Fibroblast of skin of right biceps (primary cell): ENCODE results near the gene ECT2.
"Not testable (repeated sequence)": the region's sequence is repeated elsewhere in the genome, so short reads cannot be mapped to it uniquely, and the experiment has no call there.

Source experiments
- DNase-seq: peaks from one replicate; pipeline ENCODE4 v3.0.0-alpha.2; 2013

The ECT2 gene

DNA sequence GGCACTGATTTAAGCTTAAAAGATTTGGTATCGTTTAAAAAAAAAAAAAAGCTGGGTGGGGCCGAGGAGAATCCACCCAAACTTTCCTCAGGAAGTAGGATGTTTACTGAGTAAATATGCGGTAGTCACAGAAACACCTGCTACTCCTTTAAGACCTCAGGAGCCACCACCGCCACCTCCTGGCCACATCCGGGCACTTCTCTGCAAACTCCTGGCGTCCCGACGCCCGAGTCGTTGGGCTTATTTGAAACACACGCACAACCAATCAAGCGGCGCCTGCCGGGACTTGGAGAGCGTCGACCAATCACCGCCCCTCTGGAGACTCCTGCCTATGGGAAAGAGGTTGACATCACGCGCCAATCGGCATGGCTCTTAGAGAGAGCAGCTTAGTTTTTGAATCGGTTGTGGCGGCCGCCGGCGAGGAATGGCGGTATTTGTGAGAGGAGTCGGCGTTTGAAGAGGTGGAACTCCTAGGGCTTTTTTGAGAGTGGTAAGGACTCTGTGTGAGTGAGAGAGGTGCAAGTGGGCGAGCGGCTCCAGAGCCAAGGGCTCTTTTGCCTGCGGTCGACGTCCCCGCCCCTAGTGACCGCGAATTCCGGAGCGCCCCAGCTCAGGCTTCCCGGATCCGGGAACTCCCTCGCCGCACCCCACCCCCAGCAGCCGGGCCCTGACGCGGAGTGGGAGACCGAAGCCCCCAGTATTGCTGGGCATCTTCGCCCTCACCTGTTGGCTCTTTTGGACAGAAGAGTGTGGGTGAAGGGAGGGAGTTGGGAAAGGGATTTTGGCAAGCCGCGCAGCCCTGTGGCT is at the start of gene ECT2:
Gene ECT2, plus strand, starts transcription at position 359 of the 807 bp plus-strand sequence. CDS start 3,805 bp downstream, outside the sequence.
- peak; percentile 100 for DNase-seq

DNA sequence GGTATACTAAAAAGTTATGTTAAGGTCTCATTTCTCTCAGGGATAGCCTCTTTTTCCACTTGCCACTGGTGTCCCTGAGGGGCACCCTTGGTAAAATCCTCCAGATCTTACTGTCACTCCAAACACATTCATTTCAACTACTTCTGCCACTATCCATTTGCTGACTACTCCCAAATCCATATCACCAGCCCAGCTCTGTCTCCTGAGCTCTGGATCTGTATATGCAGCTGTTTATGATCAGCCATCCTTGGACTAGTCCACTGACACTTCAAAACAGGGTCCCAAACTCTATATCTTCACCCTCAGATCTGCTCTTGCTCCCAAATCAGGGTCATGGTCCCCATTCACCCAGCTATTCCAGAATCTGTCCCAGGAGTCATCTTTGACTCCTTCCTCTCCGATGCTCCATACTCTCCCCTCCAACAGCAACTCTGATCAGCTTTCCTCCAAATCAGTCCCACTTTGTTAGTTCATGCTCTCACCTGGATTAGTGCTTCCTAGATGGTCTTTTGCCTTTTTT is 49.5 kb upstream of the ECT2 start:
- DNase-seq: no peak

DNA sequence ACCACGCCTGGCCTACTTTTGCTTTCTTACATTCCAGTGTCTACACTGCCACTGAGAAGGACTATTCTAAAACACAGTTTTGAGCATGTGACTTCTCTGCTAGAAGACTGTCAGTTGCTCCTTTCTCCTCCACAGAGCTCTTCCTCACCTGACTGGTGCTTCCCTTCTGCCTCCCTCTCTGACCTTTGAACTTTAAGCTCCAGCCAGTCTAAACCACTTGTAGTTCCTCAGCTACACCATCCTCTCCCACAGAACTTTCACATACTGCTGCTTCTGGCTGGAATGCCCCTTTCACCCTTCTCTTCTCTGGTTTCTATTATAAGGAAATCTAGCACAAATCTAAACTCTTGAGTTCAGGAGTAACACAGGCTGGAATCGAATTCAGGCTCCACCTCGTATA is 48.8 kb upstream of the ECT2 start:
- no peak for DNase-seq

DNA sequence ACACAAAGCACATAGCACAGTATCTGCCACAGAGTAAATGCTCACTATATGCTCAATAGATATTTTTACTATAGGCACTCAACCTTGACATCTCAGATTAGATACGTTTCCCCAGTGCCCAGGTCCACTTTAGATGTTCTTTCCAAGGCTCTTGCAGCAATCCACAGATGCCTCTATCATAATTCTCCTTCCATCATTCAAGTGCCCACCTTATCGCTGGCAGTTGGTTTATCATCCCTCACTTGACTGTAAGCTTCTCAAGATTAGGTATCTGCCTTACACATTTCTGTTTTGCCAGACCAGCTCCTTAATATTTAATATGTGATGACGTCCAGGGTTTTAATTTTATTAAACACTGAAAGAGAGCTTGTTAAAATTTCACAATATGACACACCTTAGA is 48.3 kb upstream of the ECT2 start:
- no peak for DNase-seq

GRCh38 chr3:172702731-172703130 is 47.8 kb upstream of the ECT2 start:
- DNase-seq: not testable (repeated sequence)

GRCh38 chr3:172704001-172704400 is 46.5 kb upstream of the ECT2 start:
- DNase-seq: no peak

DNA sequence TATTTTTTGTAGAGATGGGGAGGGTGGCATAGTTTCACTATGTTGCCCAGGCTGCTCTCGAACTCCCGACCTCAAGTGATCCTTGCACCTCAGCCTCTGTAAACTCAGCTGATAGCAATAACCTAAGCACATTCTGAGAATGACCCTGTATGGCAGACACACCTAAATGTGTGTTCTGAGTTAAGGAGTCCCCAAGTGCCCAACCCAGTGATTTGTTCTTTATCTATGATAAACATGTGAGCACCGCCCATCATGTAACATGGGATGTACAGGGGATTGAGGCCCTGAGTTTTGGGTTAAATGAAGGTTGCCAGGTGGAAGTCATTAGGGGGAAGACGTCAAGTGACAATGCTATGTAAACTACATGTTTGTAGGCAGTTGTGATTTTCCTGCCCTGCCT is 45.4 kb upstream of the ECT2 start:
- DNase-seq: no peak

- DNase-seq: no peak
These were observed 43.5 kb upstream of the ECT2 start for GRCh38 chr3:172707030-172707429.

GRCh38 chr3:172707967-172708366 is 42.6 kb upstream of the ECT2 start:
- peak; percentile 48 for DNase-seq

GRCh38 chr3:172708921-172709773 is 41.4 kb upstream of the ECT2 start:
- no peak for DNase-seq

DNA sequence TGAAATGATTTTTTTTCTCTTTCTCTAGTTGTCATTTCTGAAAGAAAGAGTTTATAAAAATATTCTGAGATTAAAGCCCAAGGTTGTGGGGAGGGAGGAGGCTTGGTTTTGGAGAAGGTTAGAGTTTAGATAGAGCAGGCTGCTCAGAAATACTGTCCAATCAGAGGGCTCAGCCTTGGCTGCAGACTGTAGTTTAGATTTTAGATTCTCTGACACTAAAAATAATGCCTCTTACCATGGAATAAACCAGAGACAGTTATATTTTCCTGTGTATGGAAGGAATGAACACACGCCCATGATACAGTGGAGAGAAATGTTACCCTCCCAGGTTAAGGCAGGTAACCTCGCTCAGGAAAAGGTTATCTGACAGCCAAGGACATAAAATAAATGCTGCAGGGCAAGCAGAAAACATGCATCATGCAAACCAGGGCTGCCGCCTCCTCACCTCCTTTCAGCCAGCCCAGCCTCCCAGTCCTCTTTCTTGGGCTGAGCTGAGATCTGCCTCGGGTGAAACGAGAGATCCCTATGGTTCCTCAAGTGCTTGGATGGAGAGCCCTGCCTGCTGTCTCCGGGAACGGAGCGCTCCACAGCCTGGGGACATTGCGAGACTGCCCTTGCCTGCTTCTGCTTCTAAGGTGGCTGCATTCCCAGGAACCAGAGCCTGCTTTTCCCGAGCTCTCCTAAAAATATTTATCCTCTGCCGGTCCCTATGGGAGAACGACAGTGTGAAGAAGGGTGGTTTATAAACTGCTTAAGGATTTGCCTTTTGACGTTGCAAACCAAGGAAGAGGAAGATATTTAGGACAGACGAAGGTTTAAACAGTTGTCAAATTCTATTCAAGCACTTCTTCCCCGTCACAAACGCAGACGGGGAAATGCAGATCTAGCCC is 40.5 kb upstream of the ECT2 start:
- DNase-seq: peak; percentile 36

DNA sequence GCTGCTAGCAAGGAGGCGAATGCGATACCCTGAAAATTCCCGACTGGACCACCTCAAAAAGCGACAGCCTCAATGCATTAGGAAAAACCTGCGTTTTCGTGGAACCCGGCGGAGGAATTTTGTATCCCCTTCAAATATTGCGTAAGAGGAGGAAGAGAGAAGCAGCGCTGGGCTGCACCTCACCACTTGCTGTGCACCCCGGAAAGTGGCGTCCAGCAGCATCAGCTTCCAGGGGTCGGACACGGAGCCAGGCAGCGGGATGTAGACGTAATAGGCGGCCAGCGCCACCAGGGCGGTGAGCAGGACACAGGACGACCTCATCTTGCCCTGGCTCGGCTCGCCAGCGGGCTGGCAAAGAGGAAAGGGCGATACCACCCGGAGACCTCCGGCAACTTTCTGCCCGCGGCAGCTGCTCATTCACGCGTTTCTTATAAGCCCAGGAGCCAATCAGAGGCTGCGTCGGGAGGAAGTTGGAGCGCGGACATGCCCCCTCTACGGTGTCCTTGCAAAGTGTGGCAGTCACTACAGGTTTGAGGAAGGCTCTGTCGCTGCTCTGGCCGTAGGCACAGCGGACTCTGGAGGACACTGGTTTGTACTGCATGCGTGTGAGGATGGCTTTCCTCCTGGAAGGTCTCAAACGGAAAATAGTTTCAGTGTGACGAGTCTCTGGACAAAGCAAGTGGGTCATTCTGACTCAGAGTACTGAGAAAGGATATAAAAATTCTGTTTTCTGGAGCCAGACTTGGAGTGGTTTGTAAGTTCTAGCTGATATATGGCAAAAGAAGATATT is 39.7 kb upstream of the ECT2 start, which contains the start of gene NCEH1:
Gene NCEH1, minus strand, starts transcription at position 404 of the 790 bp plus-strand sequence. Its CDS starts 83 bp downstream, at position 321.
- DNase-seq: peak; percentile 98

DNA sequence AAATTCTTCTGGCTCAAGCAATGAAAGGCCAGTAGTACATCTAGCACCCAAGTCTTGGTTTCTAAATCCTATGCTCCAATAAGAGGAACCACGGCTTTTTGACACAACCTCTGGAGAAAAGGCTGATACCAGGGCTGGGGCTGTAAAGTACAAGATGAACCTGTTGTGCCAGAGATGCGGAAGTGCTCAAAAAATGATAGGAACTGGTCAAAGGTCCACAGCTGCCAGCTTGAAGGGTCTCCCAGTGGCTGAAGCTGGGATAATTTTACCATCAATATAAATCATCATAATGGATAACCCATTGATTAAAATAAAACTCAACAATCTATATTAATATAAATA is 39.1 kb upstream of the ECT2 start:
- DNase-seq: no peak

DNA sequence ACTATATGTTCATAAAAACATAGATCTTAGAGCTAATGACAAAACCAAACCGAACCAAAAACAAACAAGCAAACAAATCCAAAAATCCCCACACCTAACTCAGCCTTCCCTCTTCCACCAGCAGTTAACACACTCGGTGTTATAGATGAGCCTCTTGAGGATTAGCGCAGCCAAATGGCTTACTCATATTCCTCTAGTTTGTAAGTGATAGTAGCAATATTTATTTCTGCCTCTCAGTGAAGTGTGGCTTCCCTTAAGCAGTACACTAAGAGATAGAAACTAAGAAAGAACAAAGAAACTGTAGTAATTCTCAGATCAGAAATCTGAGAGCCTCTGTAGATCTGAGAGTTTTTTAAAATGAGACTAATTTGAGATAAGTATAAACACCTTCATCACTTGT is 37.2 kb upstream of the ECT2 start:
- peak; percentile 17 for DNase-seq

DNA sequence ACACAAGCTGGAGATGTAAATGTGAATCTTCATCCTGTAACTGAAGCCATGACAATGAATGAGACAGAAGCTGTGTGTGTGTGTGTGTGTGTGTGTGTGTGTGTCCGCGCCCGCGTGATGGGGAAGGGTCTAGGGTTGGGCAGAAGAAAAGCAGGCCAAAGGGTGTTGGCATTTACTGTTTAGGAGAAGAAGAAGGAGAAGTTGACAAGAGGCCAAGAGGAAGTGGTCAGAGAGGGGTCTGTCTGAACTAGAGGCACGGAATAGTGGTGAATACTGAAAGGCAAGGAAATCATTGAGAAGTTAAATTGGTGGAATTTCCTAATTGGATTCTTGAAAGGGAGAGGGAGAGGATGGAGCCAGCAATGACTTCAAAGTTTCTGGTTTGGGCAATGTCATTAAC is 34.0 kb upstream of the ECT2 start:
- DNase-seq: no peak

DNA sequence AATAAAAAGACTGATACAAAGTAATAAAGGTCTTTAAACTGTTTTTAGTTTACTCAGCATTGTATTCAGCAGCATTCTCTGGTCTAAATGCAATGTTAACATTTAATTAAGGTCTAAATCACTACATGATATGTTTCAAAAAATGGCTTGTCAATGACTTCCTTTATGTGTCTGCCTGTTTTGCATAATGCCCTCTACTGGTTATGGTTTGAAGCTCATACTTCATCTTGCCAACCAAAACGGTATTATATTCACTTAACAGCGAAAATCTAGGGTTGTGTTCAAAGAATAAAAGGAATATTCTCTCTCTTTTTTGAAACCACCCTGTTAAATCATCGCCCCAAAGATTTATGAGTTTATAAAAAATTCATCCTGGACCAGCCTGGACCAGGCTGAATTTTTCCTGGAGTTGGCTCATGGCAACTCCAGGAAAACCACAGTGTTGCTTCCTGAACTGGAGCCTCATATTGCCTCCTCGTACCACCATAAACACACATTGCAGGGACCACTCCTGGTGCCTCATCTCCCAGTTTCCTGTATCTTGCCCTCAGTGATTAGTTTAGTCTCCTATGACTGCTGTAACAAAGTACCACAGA is 32.9 kb upstream of the ECT2 start:
- DNase-seq: no peak

DNA sequence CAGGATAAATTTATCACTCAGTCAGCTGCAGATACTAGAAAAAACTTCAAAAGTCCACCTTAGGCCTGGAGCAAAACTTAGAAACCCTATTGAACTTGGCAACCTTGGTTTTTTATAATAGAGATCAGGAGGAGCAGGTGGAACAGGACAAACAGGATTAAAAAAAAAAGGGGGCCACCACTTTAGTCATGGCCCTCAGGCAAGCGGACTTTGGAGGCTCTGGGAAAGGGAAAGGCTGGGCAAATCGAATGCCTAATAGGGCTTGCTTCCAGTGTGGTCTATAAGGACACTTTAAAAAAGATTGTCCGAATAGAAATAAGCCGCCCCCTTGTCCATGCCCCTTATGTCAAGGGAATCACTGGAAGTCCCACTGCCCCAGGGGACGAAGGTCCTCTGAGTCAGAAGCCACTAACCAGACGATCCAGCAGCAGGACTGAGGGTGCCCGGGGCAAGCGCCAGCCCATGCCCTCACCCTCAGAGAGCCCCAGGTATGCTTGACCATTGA is 27.9 kb upstream of the ECT2 start:
- not testable (repeated sequence) for DNase-seq

DNA sequence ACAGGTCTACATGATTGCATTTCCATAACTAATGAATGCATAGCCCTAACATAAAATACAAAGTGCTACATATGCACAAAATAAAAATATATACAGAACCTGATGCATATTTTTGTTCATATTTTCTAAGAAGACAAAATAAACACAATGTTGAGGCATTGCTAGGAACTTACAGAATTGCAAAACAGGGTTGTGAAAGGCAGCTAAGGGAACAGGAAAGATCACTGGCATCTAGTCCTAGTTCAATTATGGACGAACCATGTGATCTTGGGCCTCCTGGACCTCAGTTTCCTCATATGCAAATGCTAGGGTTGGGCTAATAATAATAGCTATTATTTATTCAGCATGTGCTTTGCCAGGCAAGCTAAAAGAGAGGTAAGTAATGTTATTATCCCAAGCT is 24.1 kb upstream of the ECT2 start:
- no peak for DNase-seq

DNA sequence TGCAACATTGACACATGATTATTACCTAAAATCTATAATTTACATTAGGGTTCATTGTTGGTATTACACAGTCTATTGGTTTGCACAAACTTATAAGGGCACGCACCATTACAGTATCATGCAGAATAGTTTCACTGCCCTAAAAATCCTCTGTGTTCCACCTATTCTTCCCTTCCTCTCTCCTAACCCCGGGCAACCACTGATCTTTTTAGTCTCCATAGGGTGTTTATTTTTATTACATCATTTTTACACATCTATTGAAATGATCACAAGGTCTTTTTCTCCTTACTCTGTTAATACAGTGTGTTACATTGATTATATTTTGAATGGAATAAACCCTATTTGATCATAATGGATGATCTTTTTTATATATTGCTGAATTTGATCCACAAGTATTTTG is 15.5 kb upstream of the ECT2 start:
- no peak for DNase-seq

GRCh38 chr3:172739462-172739861 is 11.1 kb upstream of the ECT2 start:
- no peak for DNase-seq

GRCh38 chr3:172746475-172746874 is 4.1 kb upstream of the ECT2 start:
- DNase-seq: peak; percentile 69
